GM13977 (cell line): Measurements from ENCODE around the gene KLK7.

Experiments used
- DNase-seq: peaks from one replicate; pipeline ENCODE4 v3.0.0; 2012; ENCODE audit warnings: low spot score
- CTCF ChIP-seq: IDR thresholded peaks from 2 replicates; pipeline ENCODE4 v1.5.1; 2012; ENCODE audit warnings: mild to moderate bottlenecking, control low read depth; ENCODE audit not compliant: insufficient read depth; ENCODE audit errors: extremely low read depth, missing control alignments
- in situ Hi-C: fragments of 300-500 bp; cut with MboI; formaldehyde crosslinking; loops from one replicate; pipeline ENCODE4 v1.12.0; 2022; ENCODE audit warnings: low sequenced_read_pairs, low pct_unique_long_range_greater_than_20kb, mixed read lengths, inconsistent platforms; ENCODE audit not compliant: unreplicated experiment

Gene KLK7

DNA sequence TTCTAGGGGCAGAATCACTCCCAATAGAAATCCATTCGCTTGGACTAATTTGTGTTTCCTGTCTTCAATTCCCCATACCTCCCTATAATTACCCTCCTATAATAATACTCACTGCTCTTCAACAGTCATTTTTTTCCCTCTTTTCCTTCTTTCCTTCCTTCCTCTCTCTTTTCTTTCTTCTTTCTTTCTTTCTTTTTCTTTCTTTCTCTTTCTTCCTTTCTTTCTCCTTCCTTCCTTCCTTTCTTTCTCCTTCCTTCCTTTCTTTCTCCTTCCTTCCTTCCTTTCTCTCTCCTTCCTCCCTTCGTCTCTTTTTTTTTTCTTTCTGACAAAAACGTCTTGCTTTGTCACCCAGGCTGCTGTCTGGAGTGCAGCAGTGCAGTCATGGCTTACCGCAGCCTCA, 38.9 kb downstream of the KLK7 start:
- no peak for DNase-seq
- in situ Hi-C loops: no loop called here
- TF ChIP-seq CTCF: no peak

- in situ Hi-C loops: no loop called here
- no peak for DNase-seq
- TF ChIP-seq CTCF: no peak
These were observed 40.5 kb downstream of the KLK7 start for GRCh38 chr19:50943074-50943828.

- TF ChIP-seq CTCF: no peak
- in situ Hi-C loops: no loop called here
- DNase-seq: no peak
These were observed 44.1 kb downstream of the KLK7 start for GRCh38 chr19:50939596-50939995.

GRCh38 chr19:50933640-50934039, 50.1 kb downstream of the KLK7 start:
- in situ Hi-C loops: no loop called here
- DNase-seq: no peak
- no peak for TF ChIP-seq CTCF

DNA sequence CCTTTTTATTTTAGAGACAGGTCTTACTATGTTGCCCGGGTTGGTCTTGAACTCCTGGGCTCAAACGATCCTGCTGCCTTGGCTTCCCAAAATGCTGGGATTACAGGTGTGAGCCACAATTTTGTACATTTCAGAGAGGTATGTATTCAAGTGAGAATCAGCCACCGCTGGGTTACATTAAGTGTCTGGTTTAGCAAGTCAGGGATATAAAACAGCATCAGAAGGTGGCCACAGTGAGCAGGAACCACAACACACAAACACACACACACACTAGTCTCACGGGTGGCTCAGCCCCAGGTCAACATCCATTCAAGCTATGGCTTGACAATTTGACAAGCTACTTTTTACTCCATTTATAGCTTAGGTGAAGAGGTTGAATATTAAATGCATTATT, 51.0 kb downstream of the KLK7 start:
- no peak for TF ChIP-seq CTCF
- in situ Hi-C loops: no loop called here
- DNase-seq: no peak

DNA sequence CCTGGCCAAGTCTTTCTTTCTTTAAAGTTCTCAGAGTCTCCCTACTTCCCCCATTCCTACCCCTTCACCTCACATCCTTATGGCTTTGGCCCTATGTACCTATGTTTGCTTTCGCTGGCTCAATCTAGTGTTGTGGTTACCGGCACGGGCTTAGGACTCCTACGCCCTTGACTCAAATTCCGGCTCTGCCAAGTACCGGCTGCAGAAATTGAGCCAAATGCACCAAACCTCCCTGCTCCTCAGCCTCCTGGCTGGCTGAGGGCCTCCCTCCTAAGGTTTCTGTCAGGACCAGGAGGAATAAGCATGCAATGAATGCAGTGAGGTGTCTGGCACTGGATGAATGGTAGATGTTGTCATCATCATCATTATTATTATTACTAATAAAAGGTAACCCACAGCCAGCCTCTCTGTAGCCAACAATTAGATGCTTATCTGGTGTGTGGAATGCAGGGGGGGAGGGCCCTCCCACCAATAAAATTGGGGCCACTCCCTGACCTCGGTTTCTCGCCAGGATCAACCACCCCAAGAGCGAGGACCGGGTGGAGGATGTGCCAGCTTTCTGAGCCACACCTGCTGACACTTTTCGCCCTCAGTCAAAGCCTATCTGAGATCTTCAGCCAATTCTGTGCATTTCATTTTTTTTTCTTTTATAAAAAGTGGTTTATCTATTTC, 51.6 kb downstream of the KLK7 start:
- no peak for DNase-seq
- TF ChIP-seq CTCF: no peak
- in situ Hi-C loops: no loop called here
